Inferior parietal cortex (tissue), 1 donor: Measurements from ENCODE around the gene KCTD15.
"Not testable (repeated sequence)": the region's sequence is repeated elsewhere in the genome, so short reads cannot be mapped to it uniquely, and the experiment has no call there.

Source experiments
- DNase-seq: peaks from one replicate; pipeline ENCODE4 v3.0.0-alpha.2; 2016; ENCODE audit errors: extremely low spot score

KCTD15 gene

DNA sequence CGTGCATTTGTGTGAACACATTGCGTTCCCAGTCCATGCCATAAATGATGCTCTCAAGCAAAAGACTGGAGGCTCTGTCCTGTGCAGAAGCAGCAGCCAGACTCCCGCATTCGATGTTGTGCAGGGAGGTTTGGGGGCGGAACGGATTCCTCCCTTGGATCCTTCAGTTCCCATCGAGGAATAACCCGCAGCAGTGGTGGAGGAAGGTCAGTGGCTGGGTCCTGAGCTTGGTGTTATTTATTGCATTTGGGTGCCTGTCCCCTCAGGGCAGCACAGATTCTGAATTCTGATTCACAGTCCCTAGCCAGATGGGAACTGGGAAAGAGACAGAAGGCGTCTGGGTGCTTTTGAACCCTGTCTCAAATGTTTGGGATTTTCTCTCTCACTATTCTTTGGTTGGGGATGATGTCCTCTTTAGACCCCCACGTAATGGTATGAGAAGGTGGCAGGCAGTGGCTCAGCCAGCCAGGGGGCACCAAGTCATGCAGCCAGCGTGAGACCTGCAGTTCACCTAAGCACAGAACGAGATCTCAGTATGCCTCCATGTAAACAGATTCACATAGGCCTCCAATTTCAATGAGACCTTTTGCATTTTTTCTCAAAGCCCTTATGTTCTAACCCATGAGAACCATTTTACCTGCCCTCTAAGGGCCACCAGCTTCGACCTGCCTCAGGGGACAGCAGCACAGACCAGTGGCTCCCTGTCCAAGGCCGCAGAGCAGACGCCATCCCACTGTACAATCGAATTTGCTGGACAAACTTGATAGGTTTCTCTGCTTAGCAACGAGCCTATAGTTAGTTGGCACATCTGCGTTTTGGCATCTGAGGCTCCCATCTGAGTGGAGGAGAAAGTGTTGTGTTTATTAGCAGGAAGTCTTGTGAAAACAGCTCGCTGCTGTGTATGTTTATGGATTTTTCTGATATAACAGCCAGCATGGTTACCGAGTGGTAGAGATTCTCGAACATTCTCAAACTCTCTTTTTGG, 17.8 kb downstream of the KCTD15 start:
- DNase-seq = no peak

DNA sequence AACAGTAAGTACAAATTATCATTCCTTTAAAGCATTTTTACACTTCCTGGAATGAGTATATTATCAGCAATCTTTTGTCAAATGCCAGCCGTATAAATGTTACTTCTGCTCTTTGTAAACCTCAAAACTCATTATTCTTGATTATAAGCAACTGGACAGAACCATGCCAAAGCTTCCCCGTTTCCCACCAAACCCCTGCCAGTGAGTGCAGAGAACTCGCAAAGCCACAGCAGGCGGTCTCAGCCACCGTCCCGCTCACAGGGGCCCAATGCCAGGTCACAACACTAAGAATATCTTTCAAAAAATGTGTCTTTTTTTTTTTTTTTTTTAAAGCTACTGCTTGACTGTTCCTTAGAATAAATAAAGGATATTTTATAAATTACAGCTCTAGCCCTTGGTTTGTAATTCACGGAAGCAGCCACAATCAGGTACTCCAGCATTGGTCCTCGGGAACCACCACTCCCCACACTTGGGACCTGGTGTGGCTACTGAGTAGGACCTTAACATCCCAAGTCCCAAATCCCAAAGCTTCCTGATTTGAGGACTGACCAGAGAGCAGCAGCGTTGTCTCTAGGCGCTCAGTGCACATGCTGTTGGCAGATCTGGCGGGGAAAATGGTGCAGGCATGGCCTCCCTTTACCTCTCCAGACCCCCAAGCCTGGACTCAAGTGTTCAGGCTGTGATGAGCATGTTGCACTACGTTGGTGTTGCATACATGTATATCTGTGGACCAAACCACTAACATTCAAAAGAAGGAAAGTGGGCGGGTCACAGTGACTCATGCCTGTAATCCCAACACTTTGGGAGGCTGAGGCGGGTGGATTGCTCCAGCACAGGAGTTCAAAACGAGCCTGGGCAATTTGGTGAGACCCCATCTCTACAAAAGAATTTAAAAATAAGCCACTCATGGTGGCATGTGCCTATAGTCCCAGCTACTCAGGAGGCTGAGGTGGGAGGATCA, 19.0 kb downstream of the KCTD15 start:
- no peak for DNase-seq

DNA sequence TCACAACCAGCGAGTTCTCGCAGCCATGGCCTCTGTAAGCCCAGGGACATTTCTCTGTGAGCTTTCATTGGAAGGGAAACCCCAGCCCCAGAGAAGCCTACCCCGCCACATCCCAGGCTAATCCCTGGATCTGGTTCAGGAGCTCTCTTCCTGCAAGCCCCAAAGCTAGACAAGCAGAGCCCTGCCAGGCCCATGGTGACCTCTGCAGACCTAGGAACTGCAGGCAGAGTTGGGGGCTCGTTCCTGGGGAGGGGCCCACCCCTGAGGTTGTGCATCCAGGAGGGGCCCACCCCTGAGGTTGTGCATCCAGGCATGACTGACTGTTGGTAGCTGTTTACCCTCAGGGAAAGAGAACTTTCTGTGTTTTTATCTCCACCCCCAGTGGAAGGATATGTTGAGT, 21.7 kb downstream of the KCTD15 start:
- DNase-seq = no peak

DNA sequence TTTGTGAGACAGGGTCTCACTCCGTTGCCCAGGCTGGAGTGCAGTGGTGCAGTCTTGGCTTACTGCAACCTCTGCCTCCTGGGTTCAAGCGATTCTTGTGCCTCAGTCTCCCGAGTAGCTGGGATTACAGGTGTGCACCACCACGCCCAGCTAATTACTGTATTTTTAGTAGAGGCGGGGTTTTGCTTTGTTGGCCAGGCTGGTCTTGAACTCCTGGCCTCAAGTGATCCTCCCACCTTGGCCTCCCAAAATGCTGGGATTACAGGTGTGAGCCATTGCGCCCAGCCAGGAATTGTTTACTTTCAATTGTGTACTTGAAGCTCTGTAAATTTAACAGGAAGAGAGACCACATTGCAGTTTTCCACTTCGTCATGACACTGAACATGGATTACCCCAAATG, 22.4 kb downstream of the KCTD15 start:
- DNase-seq = not testable (repeated sequence)

- DNase-seq = no peak
Observed at GRCh38 chr19:33819506-33819879, 22.8 kb downstream of the KCTD15 start.

DNA sequence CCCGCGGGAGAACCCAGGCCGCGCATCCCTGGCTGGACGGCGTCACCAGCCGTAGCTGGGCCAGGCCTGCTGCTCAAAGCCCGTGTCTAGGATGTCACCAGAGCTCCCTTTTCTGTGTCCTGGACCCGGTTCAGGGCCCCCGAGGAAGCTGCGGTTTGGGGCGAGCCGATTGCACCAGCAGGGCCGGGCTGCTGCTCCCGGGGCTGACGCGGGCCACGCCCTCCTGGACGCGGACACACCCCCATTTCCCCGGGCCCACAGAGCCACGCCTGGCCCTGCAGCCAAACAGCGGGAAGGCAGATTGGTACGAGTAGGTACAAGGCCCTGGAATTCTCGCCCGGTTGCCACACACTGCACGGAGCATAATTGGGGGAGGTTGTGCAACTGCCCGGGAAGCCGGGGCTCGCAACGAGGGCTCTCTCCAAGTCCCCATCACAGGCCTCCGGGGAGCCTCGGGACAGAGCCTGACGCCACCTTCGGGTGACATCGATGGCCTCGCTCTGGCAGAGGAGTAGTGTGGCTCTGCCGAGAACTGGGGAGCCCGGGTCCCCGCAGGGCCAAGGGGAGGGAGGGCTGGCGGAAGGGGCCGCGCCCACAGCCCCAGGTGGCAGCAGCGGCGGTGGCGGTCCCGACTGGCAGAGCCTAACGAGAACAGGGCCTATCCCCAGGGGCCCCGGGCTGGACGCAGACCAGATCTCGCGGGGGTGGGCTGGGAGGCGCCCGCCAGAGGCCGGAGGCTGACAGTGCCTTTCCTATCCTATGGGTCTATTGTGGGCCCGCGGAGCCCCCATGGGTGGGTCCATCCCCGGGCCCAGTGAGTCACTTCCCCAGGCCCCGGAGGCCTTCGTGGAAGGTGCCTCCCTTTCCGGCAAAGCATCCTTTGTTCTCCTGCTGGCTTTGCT, 23.5 kb downstream of the KCTD15 start:
- DNase-seq = no peak

DNA sequence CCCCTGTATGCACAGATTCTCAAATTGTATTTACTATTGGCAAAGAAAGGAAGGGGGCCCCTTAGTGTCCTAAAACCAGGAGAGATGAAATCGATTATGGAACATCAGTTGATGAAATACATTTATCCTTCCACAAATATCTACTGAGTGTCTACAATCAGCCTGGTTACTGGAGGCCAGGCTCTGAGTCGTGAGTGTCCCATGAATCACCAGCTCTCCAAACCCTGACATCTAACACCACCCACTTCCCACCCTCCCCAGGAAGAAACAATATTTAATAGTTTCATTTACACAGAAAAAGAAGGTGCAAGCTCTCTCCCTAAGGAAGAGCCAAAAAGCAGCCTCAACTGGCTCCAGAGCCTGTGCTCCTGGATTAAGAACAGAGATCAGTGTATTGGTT, 25.2 kb downstream of the KCTD15 start:
- no peak for DNase-seq

DNA sequence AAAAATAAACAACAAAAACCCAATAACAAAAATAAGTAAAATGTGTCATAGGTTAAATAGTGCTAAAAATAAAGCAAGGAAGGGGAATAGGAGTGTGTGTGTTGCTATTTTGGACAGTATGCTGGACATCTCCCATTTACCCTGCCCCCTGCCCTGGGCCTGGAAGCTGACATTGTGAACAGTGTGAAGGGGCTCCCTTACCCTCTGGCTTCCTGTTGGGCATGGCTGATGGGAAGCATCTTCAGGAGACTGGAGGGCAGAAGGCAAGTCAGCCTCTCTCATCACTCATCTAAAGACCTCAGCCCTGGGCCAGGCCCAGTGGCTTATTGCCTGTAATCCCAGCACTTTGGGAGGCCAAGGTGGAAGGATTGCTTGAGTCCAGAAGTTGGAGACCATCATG, 26.7 kb downstream of the KCTD15 start:
- no peak for DNase-seq

GRCh38 chr19:33825556-33825955, 28.9 kb downstream of the KCTD15 start:
- DNase-seq = no peak

DNA sequence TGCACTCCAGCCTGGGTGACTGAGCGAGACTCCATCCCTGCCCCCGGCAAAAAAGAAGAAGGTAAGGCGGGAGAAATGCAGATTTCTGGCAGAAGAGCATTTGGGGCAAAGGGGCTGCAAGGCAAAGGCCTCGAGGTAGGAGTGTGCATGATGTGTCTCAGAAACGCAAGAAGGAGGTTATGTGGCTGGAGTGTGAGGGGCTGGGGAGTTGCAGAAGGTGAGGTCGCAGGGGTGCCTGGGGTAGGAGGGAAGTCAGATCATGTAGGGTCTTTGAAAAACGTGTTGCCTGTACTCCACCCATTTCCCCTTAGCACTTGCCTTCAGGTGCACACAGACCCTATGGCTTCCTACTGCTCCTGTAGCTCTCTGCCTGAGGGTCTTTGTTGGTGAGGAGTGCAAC, 29.9 kb downstream of the KCTD15 start:
- DNase-seq = no peak

- DNase-seq = no peak
Observed at GRCh38 chr19:33828266-33829075, 31.8 kb downstream of the KCTD15 start.

- no peak for DNase-seq
Observed at GRCh38 chr19:33830264-33830663, 33.6 kb downstream of the KCTD15 start.

- DNase-seq = no peak
Observed at GRCh38 chr19:33831825-33832224, 35.2 kb downstream of the KCTD15 start.

GRCh38 chr19:33832633-33833032, 36.0 kb downstream of the KCTD15 start:
- no peak for DNase-seq

DNA sequence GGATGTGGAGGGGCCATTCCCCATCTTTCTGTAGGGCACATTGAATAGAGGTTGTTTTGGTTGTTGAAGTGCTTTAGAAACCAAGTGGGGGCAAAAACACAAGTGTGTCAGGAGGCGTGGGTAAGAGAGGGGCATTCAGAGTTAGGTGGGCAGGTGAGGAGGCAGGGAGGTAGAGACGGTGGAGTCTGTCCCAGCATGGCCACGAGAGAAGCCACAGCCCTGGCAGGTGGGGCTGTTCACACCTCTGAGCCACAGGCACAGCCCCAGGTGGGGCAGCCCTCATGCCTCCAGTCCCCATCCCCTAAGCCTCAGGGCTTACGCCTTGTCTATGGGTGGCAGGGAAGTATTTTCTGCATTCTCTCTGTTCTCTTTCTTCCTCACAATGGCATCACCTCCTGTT, 43.7 kb downstream of the KCTD15 start:
- DNase-seq = no peak

DNA sequence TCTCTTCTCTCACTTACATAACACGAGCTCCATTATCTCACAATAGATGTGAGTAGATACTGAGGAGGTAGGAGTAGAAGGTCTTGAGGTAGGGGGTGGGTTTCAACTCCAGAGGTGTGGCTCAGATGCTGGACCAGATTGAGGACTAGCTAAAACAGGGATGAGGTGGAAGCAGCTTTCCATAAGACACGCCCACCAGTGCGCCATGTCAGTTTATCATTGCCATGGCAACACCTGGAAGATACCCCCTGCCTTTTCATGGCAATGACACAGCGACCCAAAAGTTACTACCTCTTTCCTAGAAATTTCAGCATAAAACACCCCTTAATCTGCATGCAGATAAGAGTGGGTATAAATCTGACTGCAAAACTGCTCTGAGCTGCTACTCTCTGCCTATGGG, 44.1 kb downstream of the KCTD15 start:
- no peak for DNase-seq

- no peak for DNase-seq
Observed at GRCh38 chr19:33841685-33842084, 45.0 kb downstream of the KCTD15 start.

- no peak for DNase-seq
Observed at GRCh38 chr19:33844478-33844877, 47.8 kb downstream of the KCTD15 start.

DNA sequence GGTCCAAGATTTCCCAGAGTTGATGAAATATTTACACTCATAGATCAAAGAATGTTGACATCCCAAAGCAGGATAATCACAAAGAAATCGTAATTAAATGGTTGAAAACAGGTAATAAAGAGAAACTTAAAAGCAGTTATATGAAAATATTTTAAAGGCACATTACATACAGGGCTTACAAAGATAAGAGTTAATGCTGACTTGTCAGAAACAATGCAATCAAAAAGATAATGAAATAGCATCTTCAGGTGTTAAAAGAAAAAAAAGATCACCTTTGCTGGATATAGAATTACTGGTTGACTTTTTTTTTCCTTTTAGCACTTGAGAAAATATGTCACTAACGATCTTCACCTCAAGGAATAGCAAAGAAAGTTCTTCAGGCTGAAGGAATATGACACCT, 48.8 kb downstream of the KCTD15 start:
- DNase-seq = no peak

DNA sequence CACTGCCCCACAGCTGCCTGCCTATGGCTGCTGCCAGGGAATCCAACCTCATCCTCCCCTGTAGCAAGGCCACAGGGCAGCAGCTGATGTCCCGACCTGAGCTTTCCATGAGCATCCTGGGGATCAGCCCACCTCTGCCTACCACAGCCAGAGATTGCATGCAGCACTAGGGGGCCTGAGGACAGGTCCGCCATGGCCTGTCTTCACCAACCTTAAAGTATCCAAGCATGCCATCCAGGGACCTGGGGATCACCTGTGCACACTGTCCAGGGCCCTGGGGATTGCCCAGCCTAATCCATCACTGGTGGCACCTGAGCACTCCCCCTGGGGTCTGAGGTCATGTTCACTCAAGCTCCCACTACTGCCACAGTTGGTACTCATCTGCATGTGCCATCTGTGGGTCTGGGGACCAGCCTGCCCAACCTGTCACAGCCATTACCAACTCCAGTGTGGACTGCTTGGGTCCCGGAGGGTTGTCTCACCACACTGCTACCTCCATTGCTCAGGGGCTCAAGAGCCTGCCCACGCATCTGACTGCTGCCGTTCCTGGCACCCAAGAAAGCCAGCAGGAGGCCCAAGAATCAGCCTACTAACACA, 53.0 kb downstream of the KCTD15 start:
- no peak for DNase-seq
